ENCODE data around the gene CCDC157. TPM values are rescaled to one million over a fixed set of nuclear protein-coding genes. Genes with fewer than 3 reads are reported as not detected.

The CCDC157 gene
- polyA plus RNA-seq, 1 of the 3 experiments (the other 2 are of a cell fraction): 5.8 TPM

DNA sequence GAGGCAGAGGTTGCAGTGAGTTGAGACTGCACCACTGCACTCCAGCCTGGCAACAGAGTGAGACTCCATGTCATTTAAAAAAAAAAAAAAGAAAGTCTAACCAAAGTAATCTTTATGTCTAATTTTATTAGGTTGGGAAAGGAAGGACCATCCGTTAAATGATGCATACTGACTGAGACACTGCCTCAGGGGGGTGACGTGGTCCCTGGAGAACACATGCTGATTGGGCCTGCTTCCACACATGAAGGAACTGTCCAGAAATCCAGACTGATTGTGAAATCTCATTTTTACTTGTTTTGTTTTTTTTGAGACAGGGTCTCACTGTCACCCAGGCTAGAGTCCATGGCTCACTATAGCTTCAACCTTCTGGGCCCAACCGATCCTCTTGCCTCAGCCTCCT, 5.6 kb upstream of the CCDC157 start (continued):
- no peak for TF ChIP-seq USF1 (IDR thresholded peaks at IDR 0.05; ENCODE audit: borderline replicate concordance, low read depth)
- no peak for TF ChIP-seq RAD21 (IDR thresholded peaks at IDR 0.05; ENCODE audit: low read length)
- no peak for TF ChIP-seq POLR2AphosphoS5 (IDR thresholded peaks at IDR 0.05; ENCODE audit: low read depth, low read length)
- no peak for TF ChIP-seq IRF3 (IDR thresholded peaks at IDR 0.05; ENCODE audit: low read depth, low read length)
- TF ChIP-seq RXRA (IDR thresholded peaks at IDR 0.05; ENCODE audit: borderline replicate concordance, low read depth): no peak
- TF ChIP-seq ELF1 (IDR thresholded peaks at IDR 0.05): no peak

- H3K4me1 ChIP-seq (ENCODE audit: control insufficient read depth in 1 of 2, insufficient read depth in 2 of 2, low read depth in 1 of 2, low read length in 1 of 2): peaks cover 12 to 14% of the 10 kb centered on the region in 2 experiments; a peak in 2 of 4 replicates
- 0 out of 4 replicates have a peak overlapping the region, but pooled peaks of 1 of the 2 experiments have one; percentile 95 for H3K4me3 ChIP-seq (ENCODE audit: low read depth in 2 of 2, low read length in 1 of 2)
- CTCF ChIA-PET: interaction anchor here (1.1 to 1.8 kb wide), 3 partner anchors 12 to 67 kb away, joined by 3 to 5 read pairs (median 4); partner anchors contain the start of gene RNF215
- no peak overlapping the region for H2AFZ ChIP-seq (ENCODE audit: low read depth)
- H3K79me2 ChIP-seq (ENCODE audit: insufficient read depth): peaks cover 65% of the 10 kb centered on the region
- no peaks in the 10 kb centered on the region for H3K27me3 ChIP-seq (ENCODE audit: insufficient read depth)
- no peaks in the 10 kb centered on the region for H3K9me3 ChIP-seq
- peaks cover 25 to 37% of the 10 kb centered on the region in 2 experiments for H3K36me3 ChIP-seq (replicated peaks in 1 of 2; ENCODE audit: control insufficient read depth in 1 of 2, insufficient read depth in 2 of 2, low read length in 1 of 2)
- H3K9ac ChIP-seq: no peak overlapping the region; the same call in 1 of the 2 replicates
- H4K20me1 ChIP-seq (ENCODE audit: insufficient read depth): peaks cover 39% of the 10 kb centered on the region
- no peak for TF ChIP-seq NFIC (IDR thresholded peaks at IDR 0.05; ENCODE audit: borderline replicate concordance)
- TF ChIP-seq, protein P1, sequence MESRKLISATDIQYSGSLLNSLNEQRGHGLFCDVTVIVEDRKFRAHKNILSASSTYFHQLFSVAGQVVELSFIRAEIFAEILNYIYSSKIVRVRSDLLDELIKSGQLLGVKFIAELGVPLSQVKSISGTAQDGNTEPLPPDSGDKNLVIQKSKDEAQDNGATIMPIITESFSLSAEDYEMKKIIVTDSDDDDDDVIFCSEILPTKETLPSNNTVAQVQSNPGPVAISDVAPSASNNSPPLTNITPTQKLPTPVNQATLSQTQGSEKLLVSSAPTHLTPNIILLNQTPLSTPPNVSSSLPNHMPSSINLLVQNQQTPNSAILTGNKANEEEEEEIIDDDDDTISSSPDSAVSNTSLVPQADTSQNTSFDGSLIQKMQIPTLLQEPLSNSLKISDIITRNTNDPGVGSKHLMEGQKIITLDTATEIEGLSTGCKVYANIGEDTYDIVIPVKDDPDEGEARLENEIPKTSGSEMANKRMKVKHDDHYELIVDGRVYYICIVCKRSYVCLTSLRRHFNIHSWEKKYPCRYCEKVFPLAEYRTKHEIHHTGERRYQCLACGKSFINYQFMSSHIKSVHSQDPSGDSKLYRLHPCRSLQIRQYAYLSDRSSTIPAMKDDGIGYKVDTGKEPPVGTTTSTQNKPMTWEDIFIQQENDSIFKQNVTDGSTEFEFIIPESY (IDR thresholded peaks at IDR 0.05; ENCODE audit: borderline replicate concordance, low read depth): no peak
- no peak for TF ChIP-seq FOSL2 (IDR thresholded peaks at IDR 0.05; ENCODE audit: borderline replicate concordance, low read depth)
- TF ChIP-seq, protein P2, sequence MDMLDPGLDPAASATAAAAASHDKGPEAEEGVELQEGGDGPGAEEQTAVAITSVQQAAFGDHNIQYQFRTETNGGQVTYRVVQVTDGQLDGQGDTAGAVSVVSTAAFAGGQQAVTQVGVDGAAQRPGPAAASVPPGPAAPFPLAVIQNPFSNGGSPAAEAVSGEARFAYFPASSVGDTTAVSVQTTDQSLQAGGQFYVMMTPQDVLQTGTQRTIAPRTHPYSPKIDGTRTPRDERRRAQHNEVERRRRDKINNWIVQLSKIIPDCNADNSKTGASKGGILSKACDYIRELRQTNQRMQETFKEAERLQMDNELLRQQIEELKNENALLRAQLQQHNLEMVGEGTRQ (IDR thresholded peaks at IDR 0.05; ENCODE audit: borderline replicate concordance, low read depth, low read length): no peak
- no peak for TF ChIP-seq YY1 (IDR thresholded peaks at IDR 0.05; ENCODE audit: low read depth)
- no peak for TF ChIP-seq RCOR1 (IDR thresholded peaks at IDR 0.05; ENCODE audit: low read length)
- no peak for TF ChIP-seq SIN3A (IDR thresholded peaks at IDR 0.05; ENCODE audit: borderline replicate concordance, low read depth, low read length)
- 66% methylated on average over 5 of the region's 5 CpGs for WGBS (ENCODE audit: low lambda C conversion rate)
- no peaks in the 10 kb centered on the region for H3F3A ChIP-seq (replicated peaks; ENCODE audit: insufficient read depth)
- H3K4me2 ChIP-seq: peak overlapping the region; percentile 92
- no peak for DNase-seq
- no peak overlapping the region for H3K27ac ChIP-seq (ENCODE audit: low read depth in 2 of 2, low read length in 1 of 2)
- POLR2A ChIA-PET: no interaction called here
- no peaks in the 10 kb centered on the region for H3K9me2 ChIP-seq
Measured at GRCh38 chr22:30354644-30355043, 2.2 kb upstream of the CCDC157 start.
